ENCODE data around the gene AATF.

The AATF gene

DNA sequence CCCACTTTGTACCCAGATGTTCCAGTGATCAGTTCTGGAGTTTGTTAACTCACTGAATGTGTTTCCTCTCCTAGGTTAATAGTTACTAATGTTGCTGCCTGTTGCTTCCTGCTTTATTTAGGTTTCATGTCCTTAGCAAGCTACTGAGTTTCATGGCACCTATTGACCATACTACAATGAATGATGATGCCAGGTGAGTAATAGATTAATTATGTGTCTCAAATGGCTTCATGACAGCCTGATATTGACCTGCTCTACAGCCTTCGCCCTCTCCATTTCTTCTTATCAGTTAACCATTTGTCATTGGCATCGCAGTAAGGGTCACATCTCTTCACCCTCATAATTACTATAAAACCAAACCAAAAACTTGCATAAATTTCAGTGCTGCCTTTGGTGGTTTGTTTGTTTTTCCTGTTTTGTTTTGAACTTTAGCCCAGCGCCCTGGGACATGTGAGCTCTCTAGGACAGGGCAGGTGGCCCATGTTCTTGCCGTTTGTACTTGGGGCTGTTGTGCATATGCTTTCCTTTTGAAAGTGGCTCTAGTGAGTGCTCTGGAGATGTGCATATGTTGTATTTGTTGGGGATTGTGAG is 82.8 kb downstream of the AATF start:
- no peaks in the 10 kb centered on the region for H3K27me3 ChIP-seq
- TF ChIP-seq, protein P1, sequence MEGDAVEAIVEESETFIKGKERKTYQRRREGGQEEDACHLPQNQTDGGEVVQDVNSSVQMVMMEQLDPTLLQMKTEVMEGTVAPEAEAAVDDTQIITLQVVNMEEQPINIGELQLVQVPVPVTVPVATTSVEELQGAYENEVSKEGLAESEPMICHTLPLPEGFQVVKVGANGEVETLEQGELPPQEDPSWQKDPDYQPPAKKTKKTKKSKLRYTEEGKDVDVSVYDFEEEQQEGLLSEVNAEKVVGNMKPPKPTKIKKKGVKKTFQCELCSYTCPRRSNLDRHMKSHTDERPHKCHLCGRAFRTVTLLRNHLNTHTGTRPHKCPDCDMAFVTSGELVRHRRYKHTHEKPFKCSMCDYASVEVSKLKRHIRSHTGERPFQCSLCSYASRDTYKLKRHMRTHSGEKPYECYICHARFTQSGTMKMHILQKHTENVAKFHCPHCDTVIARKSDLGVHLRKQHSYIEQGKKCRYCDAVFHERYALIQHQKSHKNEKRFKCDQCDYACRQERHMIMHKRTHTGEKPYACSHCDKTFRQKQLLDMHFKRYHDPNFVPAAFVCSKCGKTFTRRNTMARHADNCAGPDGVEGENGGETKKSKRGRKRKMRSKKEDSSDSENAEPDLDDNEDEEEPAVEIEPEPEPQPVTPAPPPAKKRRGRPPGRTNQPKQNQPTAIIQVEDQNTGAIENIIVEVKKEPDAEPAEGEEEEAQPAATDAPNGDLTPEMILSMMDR (IDR thresholded peaks at IDR 0.05; ENCODE audit: low read depth, low read length) = no peak
- DNase-seq = no peak
- H3K4me3 ChIP-seq (ENCODE audit: low read depth, low read length) = no peak overlapping the region
- H3K36me3 ChIP-seq = peaks cover 17% of the 10 kb centered on the region
- peaks cover 7% of the 10 kb centered on the region for H3K4me1 ChIP-seq
- H3K9me3 ChIP-seq = no peaks in the 10 kb centered on the region

DNA sequence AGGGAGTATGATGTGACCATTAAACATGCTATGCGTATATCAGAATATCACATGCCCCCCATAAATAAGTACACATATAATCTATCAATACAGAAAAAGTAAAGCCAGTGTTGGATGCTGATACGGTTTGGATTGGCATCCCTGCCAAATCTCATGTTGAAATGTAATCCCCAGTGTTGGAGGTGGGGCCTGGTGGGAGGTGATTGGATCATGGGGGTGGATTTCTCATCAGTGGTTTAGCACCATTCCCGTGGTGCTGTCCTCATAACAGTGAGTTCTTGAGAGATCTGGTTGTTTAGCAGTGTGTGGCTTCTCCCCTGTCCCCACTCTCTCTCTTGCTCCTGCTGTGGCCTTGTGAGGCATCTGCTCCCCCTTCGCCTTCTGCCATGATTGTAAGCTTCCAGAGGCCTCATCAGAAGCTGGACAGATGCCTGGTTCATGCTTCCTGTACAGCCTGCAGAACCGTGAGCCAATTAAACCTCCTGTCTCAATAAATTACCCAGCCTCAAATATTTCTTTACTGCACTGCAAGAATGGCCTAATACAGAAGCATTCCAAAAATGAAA is 88.9 kb downstream of the AATF start:
- H3K27me3 ChIP-seq = no peaks in the 10 kb centered on the region
- peaks cover 15% of the 10 kb centered on the region for H3K36me3 ChIP-seq
- no peak overlapping the region for H3K4me3 ChIP-seq (ENCODE audit: low read depth, low read length)
- no peak for DNase-seq
- TF ChIP-seq, protein P1 (IDR thresholded peaks at IDR 0.05; ENCODE audit: low read depth, low read length) = no peak
- peaks cover 11% of the 10 kb centered on the region for H3K4me1 ChIP-seq
- H3K9me3 ChIP-seq = no peaks in the 10 kb centered on the region

DNA sequence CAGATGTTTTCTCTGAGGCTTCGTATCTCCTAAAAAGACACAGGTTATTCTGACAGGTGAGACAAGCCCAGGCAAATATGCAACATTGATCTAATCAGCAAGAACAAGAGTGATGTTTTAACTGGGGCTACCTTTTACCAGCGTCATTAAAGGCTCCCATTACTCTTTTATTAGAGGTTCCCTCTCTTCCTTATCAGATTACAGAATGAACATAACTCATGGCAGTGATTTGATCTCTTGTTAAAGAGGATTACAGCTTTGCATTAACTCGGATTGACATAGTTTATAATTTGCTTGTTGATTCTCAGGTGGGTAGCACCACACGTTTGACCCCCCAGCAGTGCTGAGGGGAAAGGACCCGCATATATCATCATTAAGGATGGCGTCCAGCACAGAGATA is 90.5 kb downstream of the AATF start:
- no peak for DNase-seq

DNA sequence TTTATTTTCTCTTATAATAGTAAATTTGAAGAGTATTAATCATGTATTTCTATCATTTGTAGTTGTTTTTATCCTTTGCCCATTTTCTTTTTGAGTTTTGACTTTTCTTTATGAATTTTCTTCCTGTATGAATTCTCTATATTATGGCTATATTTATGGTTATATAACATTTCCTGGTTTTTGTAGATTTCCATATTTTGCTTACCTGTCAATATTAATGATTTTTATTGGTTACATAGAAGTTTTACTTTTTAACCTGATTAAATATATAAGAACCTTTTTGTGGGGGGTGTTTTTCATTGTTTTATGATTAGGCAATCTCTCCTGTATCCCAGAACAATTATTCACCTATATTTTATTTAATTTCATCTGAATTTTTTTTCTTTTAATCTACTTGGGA is 93.2 kb downstream of the AATF start:
- H3K36me3 ChIP-seq = peaks cover 16% of the 10 kb centered on the region
- no peak overlapping the region for H3K4me3 ChIP-seq (ENCODE audit: low read depth, low read length)
- H3K9me3 ChIP-seq = no peaks in the 10 kb centered on the region
- H3K27me3 ChIP-seq = no peaks in the 10 kb centered on the region
- TF ChIP-seq, protein P1 (IDR thresholded peaks at IDR 0.05; ENCODE audit: low read depth, low read length) = no peak
- peaks cover 16% of the 10 kb centered on the region for H3K4me1 ChIP-seq
- no peak for DNase-seq

More for the DNA sequence above, 90.5 kb downstream of the AATF start:
- peaks cover 19% of the 10 kb centered on the region for H3K36me3 ChIP-seq
- no peak overlapping the region for H3K4me3 ChIP-seq (ENCODE audit: low read depth, low read length)
- no peaks in the 10 kb centered on the region for H3K27me3 ChIP-seq
- H3K9me3 ChIP-seq = no peaks in the 10 kb centered on the region
- TF ChIP-seq, protein P1 (IDR thresholded peaks at IDR 0.05; ENCODE audit: low read depth, low read length) = no peak
- peaks cover 14% of the 10 kb centered on the region for H3K4me1 ChIP-seq

DNA sequence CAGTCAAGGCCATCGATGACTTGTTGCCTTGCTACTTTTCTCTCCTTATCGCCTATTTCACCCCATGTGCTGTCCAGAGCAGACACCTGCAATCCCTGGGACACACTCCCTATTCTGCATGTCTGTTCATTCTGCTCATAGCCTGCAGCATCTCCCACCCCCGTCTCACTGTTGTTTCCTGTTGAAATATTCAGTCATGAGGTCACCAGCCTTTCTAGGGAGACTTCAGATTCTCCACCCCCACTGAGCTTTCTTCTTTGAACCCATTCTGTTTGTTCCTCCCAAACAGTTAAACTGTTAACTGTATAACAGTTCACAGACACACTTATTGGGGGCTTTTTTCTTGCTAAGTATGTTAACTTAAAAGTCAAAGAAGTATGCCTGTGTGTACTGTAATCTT is 94.4 kb downstream of the AATF start:
- H3K4me1 ChIP-seq = peaks cover 21% of the 10 kb centered on the region

More for the DNA sequence above, 94.4 kb downstream of the AATF start:
- no peaks in the 10 kb centered on the region for H3K27me3 ChIP-seq
- TF ChIP-seq, protein P1 (IDR thresholded peaks at IDR 0.05; ENCODE audit: low read depth, low read length) = no peak
- DNase-seq = no peak
- peaks cover 5% of the 10 kb centered on the region for H3K36me3 ChIP-seq
- H3K4me3 ChIP-seq (ENCODE audit: low read depth, low read length) = no peak overlapping the region
- H3K9me3 ChIP-seq = no peaks in the 10 kb centered on the region

Measured in BE2C (cell line).